Measurements from ENCODE around the gene CFAP157.
"Not testable (repeated sequence)": the region's sequence is repeated elsewhere in the genome, so short reads cannot be mapped to it uniquely, and the experiment has no call there.

The CFAP157 gene

DNA sequence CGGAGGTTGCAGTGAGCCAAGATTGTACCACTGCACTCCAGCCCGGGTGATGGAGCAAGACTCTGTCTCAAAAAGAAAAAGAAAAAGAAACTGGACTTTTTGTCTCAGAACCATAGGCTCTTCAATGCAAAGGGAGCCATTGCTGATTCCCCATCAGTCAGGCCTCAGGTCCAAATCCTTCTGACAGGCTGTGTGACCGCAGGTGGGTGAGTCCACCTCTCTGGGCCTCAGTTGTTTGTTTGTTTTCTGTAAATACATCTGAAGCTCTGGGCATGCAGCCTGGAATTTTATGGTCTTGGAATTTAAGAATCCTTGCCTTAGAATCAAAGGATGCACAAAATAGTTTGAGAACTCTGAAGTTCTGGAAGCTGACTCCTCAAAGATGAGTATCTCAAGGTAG, 49.4 kb downstream of the CFAP157 start:
- Histone ChIP-seq H3K9ac (ENCODE audit: low read length) (no peak overlapping the region), H3K27ac (ENCODE audit: low read length) (no peak overlapping the region), H3K9me3 (ENCODE audit: control insufficient read depth, low read depth, low read length) (no peaks in the 10 kb centered on the region), H3K36me3 (ENCODE audit: control insufficient read depth, low read depth, low read length) (no peaks in the 10 kb centered on the region), H3K4me3 (ENCODE audit: low read length) (no peak overlapping the region), H3K4me1 (ENCODE audit: control insufficient read depth, low read depth, low read length) (no peaks in the 10 kb centered on the region), H3K27me3 (ENCODE audit: control insufficient read depth, insufficient read depth, low read length) (peaks cover 21% of the 10 kb centered on the region)

DNA sequence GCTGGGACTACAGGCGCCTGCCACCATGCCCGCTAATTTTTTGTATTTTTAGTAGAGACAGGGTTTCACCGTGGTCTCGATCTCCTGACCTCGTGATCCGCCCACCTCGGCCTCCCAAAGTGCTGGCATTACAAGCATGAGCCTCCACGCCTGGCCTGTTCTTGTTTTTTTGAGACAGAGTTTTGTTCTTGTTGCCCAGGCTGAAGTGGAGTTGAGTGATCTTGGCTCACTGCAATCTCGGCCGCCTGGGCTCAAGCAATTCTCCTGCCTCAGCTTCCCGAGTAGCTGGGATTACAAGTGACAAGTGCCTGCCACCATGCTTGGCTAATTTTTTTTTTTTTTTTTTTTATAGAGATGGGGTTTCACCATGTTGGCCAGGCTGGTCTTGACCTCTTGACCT, 50.0 kb downstream of the CFAP157 start:
- H3K9ac ChIP-seq (ENCODE audit: low read length); H3K9me3 ChIP-seq (ENCODE audit: control insufficient read depth, low read depth, low read length); H3K4me1 ChIP-seq (ENCODE audit: control insufficient read depth, low read depth, low read length); H3K4me3 ChIP-seq (ENCODE audit: low read length); H3K27ac ChIP-seq (ENCODE audit: low read length); H3K36me3 ChIP-seq (ENCODE audit: control insufficient read depth, low read depth, low read length): not testable (repeated sequence)
- peaks cover 21% of the 10 kb centered on the region for H3K27me3 ChIP-seq (ENCODE audit: control insufficient read depth, insufficient read depth, low read length)

DNA sequence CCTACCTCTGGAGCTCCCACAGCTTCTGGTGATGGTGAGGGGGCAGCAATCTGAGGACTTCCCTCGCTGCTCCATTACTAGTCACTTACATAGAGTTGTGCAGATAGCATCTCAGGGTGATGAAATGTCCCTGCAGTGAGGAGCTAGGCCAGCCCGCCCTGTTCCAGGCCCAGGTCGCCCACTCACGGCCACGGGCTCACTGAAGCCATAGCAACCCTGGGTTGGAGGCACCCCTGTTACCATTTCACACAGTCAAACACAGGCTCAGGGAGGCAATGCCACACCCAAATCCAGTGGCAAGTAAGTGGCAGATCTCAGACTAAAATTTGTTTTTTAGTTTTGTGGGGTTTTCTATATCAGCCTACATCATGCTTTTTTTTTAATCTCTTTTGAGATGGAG, 52.1 kb downstream of the CFAP157 start:
- Histone ChIP-seq H3K36me3 (ENCODE audit: control insufficient read depth, low read depth, low read length) (no peaks in the 10 kb centered on the region), H3K4me3 (ENCODE audit: low read length) (no peak overlapping the region), H3K27ac (ENCODE audit: low read length) (no peak overlapping the region), H3K27me3 (ENCODE audit: control insufficient read depth, insufficient read depth, low read length) (peaks cover 13% of the 10 kb centered on the region), H3K9ac (ENCODE audit: low read length) (no peak overlapping the region), H3K9me3 (ENCODE audit: control insufficient read depth, low read depth, low read length) (no peaks in the 10 kb centered on the region), H3K4me1 (ENCODE audit: control insufficient read depth, low read depth, low read length) (peaks cover 6% of the 10 kb centered on the region)

DNA sequence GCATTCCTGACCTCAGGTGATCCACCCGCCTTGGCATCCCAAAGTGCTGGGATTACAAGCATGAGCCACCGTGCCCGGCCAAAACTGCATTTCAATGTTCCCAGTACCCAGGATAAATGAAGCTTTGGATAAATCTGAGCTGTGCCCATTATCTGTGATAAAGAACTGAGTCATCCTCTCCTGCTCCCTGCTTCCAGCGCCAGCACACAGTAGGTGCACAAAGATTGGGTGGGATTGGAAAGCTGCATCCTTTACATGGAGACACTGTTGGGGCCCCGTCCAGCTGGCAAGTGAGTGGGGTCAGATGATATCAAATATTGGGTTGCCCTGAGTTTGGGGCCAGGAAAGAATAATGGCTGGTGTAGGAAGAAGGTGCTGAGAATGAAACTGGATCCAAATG, 54.3 kb downstream of the CFAP157 start:
- H3K9ac ChIP-seq (ENCODE audit: low read length) = no peak overlapping the region
- H3K9me3 ChIP-seq (ENCODE audit: control insufficient read depth, low read depth, low read length) = no peaks in the 10 kb centered on the region
- H3K27ac ChIP-seq (ENCODE audit: low read length) = no peak overlapping the region
- H3K36me3 ChIP-seq (ENCODE audit: control insufficient read depth, low read depth, low read length) = no peaks in the 10 kb centered on the region
- peaks cover 6% of the 10 kb centered on the region for H3K4me1 ChIP-seq (ENCODE audit: control insufficient read depth, low read depth, low read length)
- H3K27me3 ChIP-seq (ENCODE audit: control insufficient read depth, insufficient read depth, low read length) = peaks cover 5% of the 10 kb centered on the region
- no peak overlapping the region for H3K4me3 ChIP-seq (ENCODE audit: low read length)

DNA sequence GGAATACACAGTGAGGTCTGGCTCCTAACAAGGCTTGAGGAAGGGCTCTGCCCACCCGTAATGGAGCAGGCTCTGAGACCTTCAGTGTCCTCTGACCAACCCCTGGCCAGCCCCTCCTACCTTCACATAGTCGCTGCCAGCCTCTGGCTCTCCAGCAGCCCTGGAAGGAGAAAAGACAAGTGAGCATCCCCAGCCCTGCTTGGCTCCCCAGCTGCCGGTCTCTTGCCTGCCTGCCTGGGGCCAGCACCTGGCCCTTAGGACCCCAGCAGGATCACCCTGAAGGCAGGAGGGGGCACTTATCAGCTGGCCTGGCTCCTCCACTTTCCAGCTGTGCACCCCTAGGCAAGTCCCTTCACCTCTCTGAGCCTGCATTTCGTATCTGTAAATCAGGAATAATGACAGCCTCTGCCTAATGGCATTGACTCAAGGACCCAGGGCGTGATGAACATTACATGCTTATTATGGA, 54.7 kb downstream of the CFAP157 start:
- H3K9ac ChIP-seq (ENCODE audit: low read length) = no peak overlapping the region
- no peak overlapping the region for H3K27ac ChIP-seq (ENCODE audit: low read length)
- H3K9me3 ChIP-seq (ENCODE audit: control insufficient read depth, low read depth, low read length) = no peaks in the 10 kb centered on the region
- H3K4me3 ChIP-seq (ENCODE audit: low read length) = no peak overlapping the region
- H3K36me3 ChIP-seq (ENCODE audit: control insufficient read depth, low read depth, low read length) = no peaks in the 10 kb centered on the region
- peaks cover 6% of the 10 kb centered on the region for H3K4me1 ChIP-seq (ENCODE audit: control insufficient read depth, low read depth, low read length)
- peaks cover under 1% of the 10 kb centered on the region for H3K27me3 ChIP-seq (ENCODE audit: control insufficient read depth, insufficient read depth, low read length)

DNA sequence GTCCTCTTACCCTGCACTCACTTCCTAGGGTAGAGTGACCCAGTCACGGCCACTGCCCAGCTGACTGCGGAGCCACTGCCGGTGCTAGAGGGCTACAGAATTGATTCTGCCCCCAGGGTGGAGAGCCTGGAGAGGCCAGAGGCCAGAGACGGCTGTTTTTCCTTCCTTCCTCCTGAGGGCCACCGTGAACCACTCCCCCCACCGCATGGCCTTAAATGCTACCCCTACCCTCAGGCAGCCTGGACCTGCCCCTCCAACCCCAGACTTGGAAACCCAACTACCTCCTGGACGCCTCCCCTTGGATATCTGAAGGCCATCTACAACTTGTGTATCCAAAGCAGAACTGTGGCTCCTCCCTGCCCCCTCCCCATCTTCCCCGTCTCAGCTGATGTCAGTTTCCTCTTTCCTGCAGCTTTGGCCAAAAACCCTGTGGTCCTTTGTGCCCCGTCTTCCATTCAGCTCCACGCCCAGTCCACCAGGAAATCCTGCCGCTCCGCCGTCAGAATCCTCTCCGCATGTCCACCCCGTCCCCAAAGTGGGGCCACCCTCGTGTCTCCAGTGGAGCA, 55.4 kb downstream of the CFAP157 start:
- peaks cover 6% of the 10 kb centered on the region for H3K4me1 ChIP-seq (ENCODE audit: control insufficient read depth, low read depth, low read length)
- H3K36me3 ChIP-seq (ENCODE audit: control insufficient read depth, low read depth, low read length) = no peaks in the 10 kb centered on the region
- H3K4me3 ChIP-seq (ENCODE audit: low read length) = no peak overlapping the region
- H3K27ac ChIP-seq (ENCODE audit: low read length) = no peak overlapping the region
- H3K9me3 ChIP-seq (ENCODE audit: control insufficient read depth, low read depth, low read length) = no peaks in the 10 kb centered on the region
- H3K27me3 ChIP-seq (ENCODE audit: control insufficient read depth, insufficient read depth, low read length) = no peaks in the 10 kb centered on the region
- H3K9ac ChIP-seq (ENCODE audit: low read length) = no peak overlapping the region

DNA sequence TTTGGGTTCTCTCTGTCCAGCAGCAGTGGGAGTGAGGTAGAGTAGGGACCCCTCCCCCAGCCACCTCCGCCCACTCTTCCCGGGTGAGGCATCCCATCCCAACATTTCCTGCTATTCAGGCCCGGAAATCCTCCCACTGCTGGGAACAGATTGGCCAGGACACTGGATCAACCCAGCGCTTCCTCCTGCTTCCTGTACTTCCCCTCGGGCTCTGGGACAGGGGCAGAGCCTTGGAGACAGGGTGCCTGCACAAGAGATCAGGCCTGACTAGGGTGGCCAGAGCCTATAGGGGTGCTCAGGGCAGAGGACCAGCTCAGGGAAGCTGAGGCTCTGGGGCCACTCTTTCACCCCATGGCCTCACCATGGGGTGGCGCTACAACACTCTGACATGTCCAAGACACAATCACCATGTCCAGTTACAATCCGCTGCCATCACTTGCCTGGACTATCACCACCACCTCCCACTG, 57.2 kb downstream of the CFAP157 start:
- no peaks in the 10 kb centered on the region for H3K36me3 ChIP-seq (ENCODE audit: control insufficient read depth, low read depth, low read length)
- H3K9me3 ChIP-seq (ENCODE audit: control insufficient read depth, low read depth, low read length) = no peaks in the 10 kb centered on the region
- H3K4me1 ChIP-seq (ENCODE audit: control insufficient read depth, low read depth, low read length) = peaks cover 6% of the 10 kb centered on the region
- H3K9ac ChIP-seq (ENCODE audit: low read length) = no peak overlapping the region
- no peaks in the 10 kb centered on the region for H3K27me3 ChIP-seq (ENCODE audit: control insufficient read depth, insufficient read depth, low read length)
- H3K4me3 ChIP-seq (ENCODE audit: low read length) = no peak overlapping the region
- no peak overlapping the region for H3K27ac ChIP-seq (ENCODE audit: low read length)

DNA sequence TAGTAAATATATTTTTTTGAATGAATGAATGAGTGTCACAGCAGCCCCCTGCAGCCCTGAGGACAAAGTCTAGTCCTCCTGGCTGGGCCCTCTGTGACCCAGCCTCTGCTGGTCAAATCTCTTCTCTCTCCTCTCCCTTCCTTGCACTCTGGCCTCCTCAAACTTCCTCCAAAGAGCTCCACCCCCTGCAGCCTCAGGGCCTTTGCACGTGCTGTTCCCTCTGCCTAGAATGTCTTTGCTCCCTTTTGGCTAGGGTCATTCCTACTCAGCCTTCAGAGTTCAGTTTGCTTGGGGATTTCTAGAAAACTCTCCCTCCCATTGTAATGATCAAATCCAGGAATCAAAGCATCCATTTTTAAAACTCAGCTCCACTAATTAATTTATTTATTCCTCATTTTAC, 58.6 kb downstream of the CFAP157 start:
- Histone ChIP-seq H3K27ac (ENCODE audit: low read length) (no peak overlapping the region), H3K4me3 (ENCODE audit: low read length) (no peak overlapping the region), H3K27me3 (ENCODE audit: control insufficient read depth, insufficient read depth, low read length) (peaks cover 7% of the 10 kb centered on the region), H3K36me3 (ENCODE audit: control insufficient read depth, low read depth, low read length) (no peaks in the 10 kb centered on the region), H3K9ac (ENCODE audit: low read length) (no peak overlapping the region), H3K9me3 (ENCODE audit: control insufficient read depth, low read depth, low read length) (no peaks in the 10 kb centered on the region), H3K4me1 (ENCODE audit: control insufficient read depth, low read depth, low read length) (peaks cover 11% of the 10 kb centered on the region)

Measured in iPS-18a (cell line).